ENCODE measurements around the gene NT5C.
"Not testable (repeated sequence)": the region's sequence is repeated elsewhere in the genome, so short reads cannot be mapped to it uniquely, and the experiment has no call there.

- not testable (repeated sequence) for TF ChIP-seq POLR2A, CTCF, POLR2AphosphoS5 (IDR thresholded peaks at IDR 0.05)
Measured at GRCh38 chr17:75127936-75128335, 3.6 kb downstream of the NT5C start.
